BJ (cell line): ENCODE data around the gene TMEM143. TPM values are rescaled to one million over a fixed set of nuclear protein-coding genes. Genes with fewer than 3 reads are reported as not detected.

Experiments
- CTCF ChIA-PET: fragments of 350-600 bp; formaldehyde crosslinking; extraction: SDS; loops from one replicate; lab custom pipeline; 2021; ENCODE audit warnings: antibody characterized with exemption, inconsistent platforms; lab: Yijun Ruan, JAX
- POLR2A ChIA-PET: fragments of 300-600 bp; sonication (Branson Sonifier 250); formaldehyde crosslinking; extraction: SDS; loops from one replicate; lab custom pipeline; 2021; ENCODE audit warnings: antibody characterized with exemption; lab: Charles Lee
- DNase-seq: peaks from one replicate; pipeline ENCODE4 v3.0.0-alpha.2; 2011; ENCODE audit warnings: low read depth
- H3K27me3 ChIP-seq: 2 replicates; pipeline ENCODE4 v1.6.0; 2011; ENCODE audit warnings: low read length; ENCODE audit not compliant: control insufficient read depth, insufficient read depth
- H3K36me3 ChIP-seq: 2 replicates; pipeline ENCODE4 v1.5.1; 2011; ENCODE audit warnings: low read length; ENCODE audit not compliant: control insufficient read depth, insufficient read depth
- H3K4me3 ChIP-seq: 2 replicates; pipeline ENCODE4 v1.5.1; 2011; ENCODE audit warnings: low read depth, mild to moderate bottlenecking, control low read depth, low read length
- polyA plus RNA-seq: library from polyadenylated mRNA; depleted of rRNA; stranded (reverse); fragments of >200 nt; gene quantifications from 2 replicates; pipeline ENCODE4 v1.2.3, GENCODE V29; 2011
- TF ChIP-seq, protein P1 (sequence below): IDR thresholded peaks from 2 replicates; pipeline ENCODE4 v1.5.1; 2011; ENCODE audit warnings: low read depth, mild to moderate bottlenecking, control low read depth, inconsistent platforms, low read length, moderate library complexity; ENCODE audit not compliant: insufficient read depth

The TMEM143 gene
- polyA plus RNA-seq, 1 experiment = 9.9 TPM

DNA sequence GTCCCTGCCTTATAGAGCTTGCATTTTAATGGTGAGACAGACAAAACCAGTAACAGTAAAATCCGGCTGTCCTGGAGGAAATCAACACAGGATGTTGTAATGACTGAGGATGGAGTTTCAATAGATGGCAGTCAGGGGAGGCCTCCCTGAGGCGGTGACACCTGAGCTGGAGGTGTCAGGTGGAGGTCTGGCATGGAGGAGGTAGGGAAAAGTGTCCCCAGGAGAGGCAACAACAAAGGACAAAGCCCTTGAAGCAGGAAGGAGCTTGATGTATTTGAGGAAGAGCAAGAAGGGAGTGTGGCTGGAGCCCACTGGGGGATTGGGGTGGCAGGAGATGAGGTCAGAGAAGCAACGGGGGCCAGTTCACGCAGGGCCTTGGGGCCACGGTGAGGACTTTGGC lies 37.5 kb upstream of the TMEM143 start:
- Histone ChIP-seq H3K36me3 (no peaks in the 10 kb centered on the region), H3K27me3 (no peaks in the 10 kb centered on the region), H3K4me3 (no peak overlapping the region)
- POLR2A ChIA-PET = no interaction called here
- CTCF ChIA-PET = interaction anchor here (1.3 kb wide), 1 partner anchor 12 kb away, joined by 3 read pairs; no protein-coding TSS in a partner anchor
- DNase-seq = no peak
- TF ChIP-seq, protein P1, sequence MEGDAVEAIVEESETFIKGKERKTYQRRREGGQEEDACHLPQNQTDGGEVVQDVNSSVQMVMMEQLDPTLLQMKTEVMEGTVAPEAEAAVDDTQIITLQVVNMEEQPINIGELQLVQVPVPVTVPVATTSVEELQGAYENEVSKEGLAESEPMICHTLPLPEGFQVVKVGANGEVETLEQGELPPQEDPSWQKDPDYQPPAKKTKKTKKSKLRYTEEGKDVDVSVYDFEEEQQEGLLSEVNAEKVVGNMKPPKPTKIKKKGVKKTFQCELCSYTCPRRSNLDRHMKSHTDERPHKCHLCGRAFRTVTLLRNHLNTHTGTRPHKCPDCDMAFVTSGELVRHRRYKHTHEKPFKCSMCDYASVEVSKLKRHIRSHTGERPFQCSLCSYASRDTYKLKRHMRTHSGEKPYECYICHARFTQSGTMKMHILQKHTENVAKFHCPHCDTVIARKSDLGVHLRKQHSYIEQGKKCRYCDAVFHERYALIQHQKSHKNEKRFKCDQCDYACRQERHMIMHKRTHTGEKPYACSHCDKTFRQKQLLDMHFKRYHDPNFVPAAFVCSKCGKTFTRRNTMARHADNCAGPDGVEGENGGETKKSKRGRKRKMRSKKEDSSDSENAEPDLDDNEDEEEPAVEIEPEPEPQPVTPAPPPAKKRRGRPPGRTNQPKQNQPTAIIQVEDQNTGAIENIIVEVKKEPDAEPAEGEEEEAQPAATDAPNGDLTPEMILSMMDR = no peak

DNA sequence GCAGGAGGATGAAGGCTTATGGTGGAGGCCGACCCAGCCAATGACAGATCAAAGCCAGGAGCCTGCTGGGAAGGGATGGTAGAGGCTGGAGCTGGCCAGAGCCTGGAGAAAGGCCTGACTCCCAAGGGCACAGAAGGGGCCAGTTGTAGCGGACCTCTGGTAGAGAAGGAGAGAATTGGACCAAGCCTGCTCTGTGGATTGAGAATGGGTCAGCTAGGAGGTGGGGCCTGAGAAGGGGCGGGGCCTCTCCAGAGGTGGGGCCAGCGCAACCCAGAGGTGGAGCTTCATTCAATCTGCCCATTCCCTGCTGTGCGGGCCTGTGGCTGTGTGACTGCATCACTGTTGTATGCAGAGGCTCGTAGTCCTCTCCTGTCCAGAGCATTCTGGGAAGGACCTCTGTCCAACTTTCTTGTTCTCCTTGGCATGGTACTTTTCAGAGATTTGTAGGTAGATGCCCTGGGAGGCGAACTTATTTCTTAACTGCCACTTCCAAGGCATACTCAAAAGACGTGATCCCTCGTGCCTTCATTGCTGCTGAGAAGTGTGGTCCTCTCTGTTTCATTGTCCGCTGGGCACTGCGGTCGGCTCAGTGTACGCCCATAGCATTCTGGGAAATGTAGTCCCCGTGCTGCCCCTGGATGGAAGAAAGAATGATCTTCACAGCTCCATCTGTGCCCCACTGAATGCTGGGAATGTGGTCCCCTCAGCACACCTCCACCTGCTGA lies 36.4 kb upstream of the TMEM143 start:
- CTCF ChIA-PET = interaction anchor here (1.4 kb wide), 1 partner anchor 9 kb away, joined by 6 read pairs; the partner anchor contains the start of gene KDELR1
- TF ChIP-seq, protein P1 = no peak
- DNase-seq = no peak
- Histone ChIP-seq H3K4me3 (peak overlapping the region; percentile 23), H3K27me3 (peaks cover 2% of the 10 kb centered on the region; the same call in 1 of the 2 replicates), H3K36me3 (no peaks in the 10 kb centered on the region)
- POLR2A ChIA-PET = interaction anchor here (0.5 kb wide), 2 partner anchors 87 to 219 kb away, joined by 5 to 9 read pairs; partner anchors contain the start of genes RPL18 and SPHK2

DNA sequence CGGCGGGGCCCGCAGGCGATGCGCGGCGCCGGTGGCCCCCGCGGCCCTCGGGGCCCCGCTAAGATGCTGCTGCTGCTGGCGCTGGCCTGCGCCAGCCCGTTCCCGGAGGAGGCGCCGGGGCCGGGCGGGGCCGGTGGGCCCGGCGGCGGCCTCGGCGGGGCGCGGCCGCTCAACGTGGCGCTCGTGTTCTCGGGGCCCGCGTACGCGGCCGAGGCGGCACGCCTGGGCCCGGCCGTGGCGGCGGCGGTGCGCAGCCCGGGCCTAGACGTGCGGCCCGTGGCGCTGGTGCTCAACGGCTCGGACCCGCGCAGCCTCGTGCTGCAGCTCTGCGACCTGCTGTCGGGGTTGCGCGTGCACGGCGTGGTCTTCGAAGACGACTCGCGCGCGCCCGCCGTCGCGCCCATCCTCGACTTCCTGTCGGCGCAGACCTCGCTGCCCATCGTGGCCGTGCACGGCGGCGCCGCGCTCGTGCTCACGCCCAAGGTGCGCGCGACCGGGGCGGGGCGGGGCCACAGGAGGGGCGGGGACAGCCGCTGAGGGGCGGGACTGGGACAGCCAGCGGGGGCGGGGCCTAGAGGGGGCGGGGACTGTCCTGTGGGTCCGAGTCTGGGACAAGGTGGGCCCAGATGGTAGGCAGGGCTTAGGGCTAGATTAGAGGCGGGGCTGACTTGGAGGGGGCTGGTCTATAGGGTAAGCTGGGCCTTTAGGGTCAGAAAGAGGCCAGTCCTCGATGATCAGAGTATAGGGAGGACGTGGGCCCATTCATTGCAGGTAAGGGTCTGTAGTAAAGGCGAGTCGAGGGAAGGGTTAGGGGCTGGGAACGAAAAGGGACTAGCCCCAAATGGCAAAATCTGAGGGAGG lies 34.9 kb upstream of the TMEM143 start:
- H3K27me3 ChIP-seq = peaks cover 4% of the 10 kb centered on the region; the same call in 1 of the 2 replicates
- ChIA-PET POLR2A (no interaction called here), CTCF (no interaction called here)
- TF ChIP-seq, protein P1 = no peak
- DNase-seq = no peak
- H3K36me3 ChIP-seq = no peaks in the 10 kb centered on the region
- H3K4me3 ChIP-seq = peak overlapping the region; percentile 60

DNA sequence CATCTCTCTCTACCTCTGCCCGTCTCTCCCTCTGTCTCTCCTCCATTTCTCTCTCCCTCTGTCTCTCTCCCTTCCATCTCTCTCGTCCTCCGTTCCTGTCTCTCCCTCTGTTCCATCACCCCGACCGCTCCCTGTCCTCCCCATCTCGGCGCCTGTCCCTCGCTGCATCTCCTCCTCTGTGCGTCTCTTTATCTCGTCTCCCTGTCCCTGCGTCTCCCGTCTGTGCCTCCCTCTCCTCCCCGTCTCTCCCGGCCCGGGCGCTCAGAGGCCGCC lies 34.3 kb upstream of the TMEM143 start:
- H3K27me3 ChIP-seq = peaks cover 4% of the 10 kb centered on the region; the same call in 1 of the 2 replicates
- H3K4me3 ChIP-seq = peak overlapping the region; percentile 60
- TF ChIP-seq, protein P1 = no peak
- ChIA-PET POLR2A (no interaction called here), CTCF (no interaction called here)
- H3K36me3 ChIP-seq = no peaks in the 10 kb centered on the region
- no peak for DNase-seq
